Measurements from ENCODE around the gene QSER1.

Gene QSER1

DNA sequence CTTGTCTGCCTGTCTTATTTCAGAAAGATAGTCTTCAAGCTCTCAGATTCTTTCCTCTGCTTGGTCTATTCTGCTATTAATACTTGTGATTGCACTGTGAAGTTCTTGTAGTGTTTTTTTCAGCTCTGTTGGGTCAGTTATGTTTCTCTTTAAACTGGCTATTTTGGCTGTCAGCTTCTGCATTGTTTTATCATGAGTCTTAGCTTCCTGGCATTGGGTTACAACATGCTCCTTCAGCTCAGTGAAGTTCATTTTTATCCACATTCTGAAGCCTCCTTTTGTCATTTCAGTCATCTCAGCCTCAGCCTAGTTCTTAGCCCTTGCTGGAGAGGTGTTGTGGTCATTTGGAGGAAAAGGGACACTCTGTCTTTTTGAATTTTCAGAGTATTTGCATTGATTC lies 107.6 kb downstream of the QSER1 start:
- no peak overlapping the region for H3K4me3 ChIP-seq (ENCODE audit: low read depth, low read length)
- TF ChIP-seq, protein P1, sequence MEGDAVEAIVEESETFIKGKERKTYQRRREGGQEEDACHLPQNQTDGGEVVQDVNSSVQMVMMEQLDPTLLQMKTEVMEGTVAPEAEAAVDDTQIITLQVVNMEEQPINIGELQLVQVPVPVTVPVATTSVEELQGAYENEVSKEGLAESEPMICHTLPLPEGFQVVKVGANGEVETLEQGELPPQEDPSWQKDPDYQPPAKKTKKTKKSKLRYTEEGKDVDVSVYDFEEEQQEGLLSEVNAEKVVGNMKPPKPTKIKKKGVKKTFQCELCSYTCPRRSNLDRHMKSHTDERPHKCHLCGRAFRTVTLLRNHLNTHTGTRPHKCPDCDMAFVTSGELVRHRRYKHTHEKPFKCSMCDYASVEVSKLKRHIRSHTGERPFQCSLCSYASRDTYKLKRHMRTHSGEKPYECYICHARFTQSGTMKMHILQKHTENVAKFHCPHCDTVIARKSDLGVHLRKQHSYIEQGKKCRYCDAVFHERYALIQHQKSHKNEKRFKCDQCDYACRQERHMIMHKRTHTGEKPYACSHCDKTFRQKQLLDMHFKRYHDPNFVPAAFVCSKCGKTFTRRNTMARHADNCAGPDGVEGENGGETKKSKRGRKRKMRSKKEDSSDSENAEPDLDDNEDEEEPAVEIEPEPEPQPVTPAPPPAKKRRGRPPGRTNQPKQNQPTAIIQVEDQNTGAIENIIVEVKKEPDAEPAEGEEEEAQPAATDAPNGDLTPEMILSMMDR (IDR thresholded peaks at IDR 0.05; ENCODE audit: low read depth, low read length), result no peak

DNA sequence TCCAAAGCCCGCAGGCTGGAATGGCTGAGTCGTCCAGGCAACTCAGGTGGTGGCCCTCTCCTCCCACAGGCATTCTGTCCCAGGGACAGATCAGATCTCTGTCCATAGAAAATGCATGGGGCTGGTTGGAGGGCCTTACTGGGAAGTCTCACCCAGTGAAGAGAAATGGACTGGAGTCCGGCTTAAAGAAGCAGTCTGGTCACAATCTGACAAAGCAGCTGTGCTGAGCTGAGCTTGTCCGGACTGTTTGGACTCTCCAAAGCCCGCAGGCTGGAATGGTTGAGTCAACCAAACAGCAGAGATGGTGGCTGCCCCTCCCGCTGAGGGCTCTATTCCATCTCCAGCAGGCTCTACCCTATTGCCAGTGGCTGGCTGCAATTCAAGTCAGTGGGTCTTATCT lies 108.7 kb downstream of the QSER1 start:
- H3K4me3 ChIP-seq (ENCODE audit: low read depth, low read length), result no peak overlapping the region
- TF ChIP-seq, protein P1 (IDR thresholded peaks at IDR 0.05; ENCODE audit: low read depth, low read length), result no peak

DNA sequence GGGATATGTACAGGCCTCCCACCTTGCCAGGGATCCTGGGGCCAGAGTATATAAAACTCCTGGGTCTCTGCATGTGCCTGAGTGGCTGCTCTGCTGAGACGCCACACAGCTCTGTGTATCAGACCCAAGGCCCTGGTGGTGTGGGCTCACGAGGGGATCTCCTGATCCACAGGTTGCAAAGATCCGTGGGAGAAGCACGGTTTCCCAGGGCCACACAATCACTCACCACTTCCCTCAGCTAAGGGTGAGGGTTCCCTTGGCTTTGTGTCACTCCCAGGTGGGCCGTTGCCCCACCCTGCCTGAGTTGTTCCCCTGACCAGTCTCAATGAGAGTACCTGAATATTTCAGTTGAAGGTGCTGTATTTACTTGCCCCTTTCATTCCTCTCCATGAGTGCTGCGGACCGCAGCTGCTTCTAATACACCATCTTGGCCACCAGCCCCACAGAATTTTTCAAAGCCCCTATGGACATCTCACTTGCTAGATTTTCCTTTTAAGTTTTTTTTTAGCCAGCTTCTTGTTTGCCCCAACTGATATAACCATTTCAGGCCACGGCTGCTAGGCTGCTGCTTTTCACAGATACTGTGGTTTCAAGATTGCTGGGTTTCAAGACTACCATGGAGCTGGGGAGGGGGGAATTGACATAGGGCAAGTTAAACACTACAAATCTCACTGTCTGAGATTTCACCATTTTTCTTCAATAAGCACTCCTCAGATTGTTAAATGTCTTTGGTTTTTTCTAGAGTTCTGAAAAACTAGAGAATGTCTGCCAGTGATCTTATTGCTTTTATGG lies 109.3 kb downstream of the QSER1 start:
- TF ChIP-seq, protein P1 (IDR thresholded peaks at IDR 0.05; ENCODE audit: low read depth, low read length), result no peak
- H3K4me3 ChIP-seq (ENCODE audit: low read depth, low read length), result no peak overlapping the region

DNA sequence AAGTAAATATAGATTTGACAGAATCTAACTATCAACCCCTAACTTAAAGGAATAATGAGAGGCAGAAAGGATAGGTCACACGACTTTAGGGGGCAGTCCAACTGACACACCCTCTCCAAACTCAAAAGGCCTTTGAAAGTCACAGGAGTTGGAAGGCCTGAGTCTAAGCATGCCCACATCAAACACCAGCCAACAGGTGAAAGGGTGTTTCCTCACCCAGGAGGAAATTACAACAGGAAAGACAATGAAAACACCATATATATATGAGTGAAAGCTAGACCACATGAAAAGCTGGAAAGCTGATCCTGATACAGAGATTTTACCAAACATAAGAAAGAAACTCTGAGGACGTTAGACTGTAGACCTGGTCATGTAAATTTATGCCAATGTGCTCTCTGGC lies 112.6 kb downstream of the QSER1 start:
- no peak overlapping the region for H3K4me3 ChIP-seq (ENCODE audit: low read depth, low read length)
- TF ChIP-seq, protein P1 (IDR thresholded peaks at IDR 0.05; ENCODE audit: low read depth, low read length), result no peak

DNA sequence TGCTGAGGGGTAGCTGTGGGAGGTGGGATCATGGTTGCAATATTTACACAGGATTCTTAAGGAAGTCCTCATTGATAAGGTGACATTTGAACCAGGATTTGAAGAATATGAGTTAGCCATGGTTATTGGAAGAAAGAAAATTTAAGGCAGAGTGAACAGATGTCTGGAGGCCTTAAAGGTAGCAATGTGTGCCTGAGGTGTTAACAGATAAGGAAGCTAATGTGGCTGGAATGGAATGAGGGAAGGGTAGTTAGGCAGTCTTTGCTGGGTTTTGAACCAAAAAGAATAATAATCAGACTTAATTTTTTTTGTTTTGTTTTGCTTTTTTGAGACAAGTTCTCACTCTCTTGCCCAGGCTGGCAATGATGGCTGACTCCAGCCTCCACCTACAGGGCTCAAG lies 113.4 kb downstream of the QSER1 start:
- H3K4me3 ChIP-seq (ENCODE audit: low read depth, low read length), result no peak overlapping the region
- TF ChIP-seq, protein P1 (IDR thresholded peaks at IDR 0.05; ENCODE audit: low read depth, low read length), result no peak

DNA sequence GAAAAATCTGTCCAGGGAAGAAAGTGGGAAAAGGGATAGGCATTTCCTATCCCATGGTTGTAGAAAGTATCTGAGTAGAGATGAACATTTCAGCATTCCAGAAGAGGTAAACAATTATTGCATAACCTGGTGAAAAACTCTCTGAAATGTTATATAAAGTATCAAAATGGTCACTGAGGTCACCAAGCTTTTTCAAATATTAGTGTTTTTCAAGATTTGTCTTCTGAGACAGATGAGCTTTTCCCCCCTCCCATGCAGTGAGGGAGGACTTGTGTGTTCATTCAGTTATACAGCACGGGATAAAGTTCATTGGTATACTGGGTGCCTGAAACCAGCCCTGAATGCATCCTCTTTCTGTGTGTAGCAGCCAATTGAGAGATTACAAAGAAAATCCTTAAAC lies 121.1 kb downstream of the QSER1 start:
- TF ChIP-seq, protein P1 (IDR thresholded peaks at IDR 0.05; ENCODE audit: low read depth, low read length), result no peak
- H3K4me3 ChIP-seq (ENCODE audit: low read depth, low read length), result no peak overlapping the region

DNA sequence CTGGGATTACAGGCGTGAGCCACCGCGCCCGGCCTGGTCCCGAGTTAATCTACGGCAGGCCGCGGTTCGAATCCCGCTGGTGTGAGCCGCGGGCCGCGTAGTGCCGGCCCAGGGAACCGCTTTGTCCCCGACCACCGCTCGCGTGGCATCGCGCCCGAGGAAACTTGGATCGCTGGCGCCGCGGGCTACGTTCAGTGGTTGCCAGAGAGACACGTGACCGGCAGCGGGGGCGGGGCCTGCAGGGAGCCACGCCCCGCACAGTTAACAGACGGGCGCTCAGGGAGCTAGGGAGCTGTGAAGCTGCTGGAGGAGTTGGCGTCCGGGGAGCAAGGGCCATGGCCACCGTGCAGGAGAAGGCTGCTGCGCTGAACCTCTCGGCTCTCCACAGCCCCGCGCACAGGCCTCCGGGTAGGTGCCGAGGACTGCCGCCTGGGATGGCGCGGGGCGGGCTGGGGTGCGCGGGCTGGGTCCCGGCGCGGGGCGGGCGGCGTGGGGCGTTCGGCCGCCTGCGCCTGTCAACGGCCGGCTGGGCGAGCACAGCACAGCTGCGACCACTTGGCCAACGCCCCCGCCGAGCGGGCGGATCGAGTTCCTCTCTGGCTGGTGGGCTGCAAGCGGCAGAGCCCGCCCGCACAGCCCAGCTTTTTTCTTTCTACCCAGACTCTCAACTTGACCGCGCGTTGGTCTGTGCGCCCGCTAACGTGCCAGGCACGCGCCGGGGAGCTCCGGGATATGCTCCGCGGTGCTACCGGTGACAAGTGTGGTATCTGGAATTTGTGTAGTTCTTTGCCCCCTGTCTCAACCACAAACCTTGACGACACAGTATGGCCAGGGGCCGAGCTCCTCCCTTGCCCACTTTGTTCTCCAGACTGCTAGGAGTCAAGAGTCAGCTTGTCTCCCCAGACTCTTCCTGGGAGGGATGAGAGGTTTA lies 123.3 kb downstream of the QSER1 start, which contains the start of gene DEPDC7:
Gene DEPDC7 (plus strand): TSS at position 258 of the 931 bp plus-strand sequence. CDS start 78 bp downstream, at position 336.
- TF ChIP-seq, protein P1 (IDR thresholded peaks at IDR 0.05; ENCODE audit: low read depth, low read length), result no peak
- peak within 1 kb of the TSS; percentile 66 for H3K4me3 ChIP-seq (ENCODE audit: low read depth, low read length)

All from WI38 (cell line).